Psoas muscle (tissue), 8 donors: ENCODE measurements around the gene HIGD2A. TPM values are rescaled to one million over a fixed set of nuclear protein-coding genes. Genes with fewer than 3 reads are reported as not detected.
A peak's percentile ranks its signal among the peaks of the same experiment; 100 is the strongest.

Source experiments
- ATAC-seq, 4 donors: fragments of 200-7000 bp; cut with Tn5 transposase; one replicate each; pipeline ENCODE4 v1.9.1; 2020; ENCODE audit warnings: moderate library complexity in 3 of 4, mild to moderate bottlenecking in 2 of 4
- DNase-seq, 2 donors: peaks; one replicate each; pipeline ENCODE4 v3.0.0-alpha.2; 2020
- H3K27ac ChIP-seq: fragments of 200-600 bp; one replicate; pipeline ENCODE4 v1.8.0; 2022
- H3K27me3 ChIP-seq, 3 donors: fragments of 200-600 bp in 1 of 3; one replicate each; pipeline versions ENCODE4 v1.6.1 to v1.8.0; 2013 to 2022; ENCODE audit warnings: low read length in 2 of 3, mild to moderate bottlenecking in 2 of 3, moderate library complexity in 1 of 3; ENCODE audit not compliant: insufficient read depth in 3 of 3
- H3K36me3 ChIP-seq, 2 donors: fragments of 200-600 bp in 1 of 2; one replicate each; pipeline versions ENCODE4 v1.6.1 to v1.8.0; 2013 to 2022; ENCODE audit warnings: low read depth in 1 of 2, mild to moderate bottlenecking in 1 of 2, moderate library complexity in 1 of 2; ENCODE audit not compliant: insufficient read depth in 1 of 2
- H3K4me1 ChIP-seq: fragments of 200-600 bp; one replicate; pipeline ENCODE4 v1.8.0; 2022
- H3K4me3 ChIP-seq: fragments of 200-600 bp; one replicate; pipeline ENCODE4 v1.8.0; 2022; ENCODE audit warnings: mild to moderate bottlenecking
- H3K9me3 ChIP-seq: fragments of 200-600 bp; one replicate; pipeline ENCODE4 v1.8.0; 2022
- CTCF ChIP-seq: fragments of 200-600 bp; IDR thresholded peaks from one replicate; pipeline ENCODE4 v1.8.0; 2022; ENCODE audit warnings: antibody characterized with exemption
- WGBS, 3 donors: extraction: QIAGEN DNeasy Blood & Tissue Kit; methylation state at CpG; one replicate each; pipeline versions ENCODE4 v1.1.6 to v1.1.7; 2013; 5-methylcytosine and 5-hydroxymethylcytosine counted together
- intact Hi-C, 2 donors: fragments of 100-400 bp; cut with DNase I; formaldehyde crosslinking; loops; one replicate each; pipeline versions ENCODE4 v1.11.0 to v1.14.2; 2022
- long read RNA-seq, 2 donors: library from polyadenylated mRNA; unstranded; transcript quantifications; one replicate each; pipeline ENCODE4 v2.0.0, GENCODE V29; 2021
- polyA plus RNA-seq, 3 donors: library from polyadenylated mRNA; stranded (reverse); fragments of 200-250 nt; gene quantifications; one replicate each; pipeline ENCODE4 v1.2.3, GENCODE V29; 2013
- total RNA-seq, 4 donors: library from RNA; stranded (reverse); fragmentation: NEBNext Ultra II Directional in 2 of 4; extraction: Animal tissue kit (Norgen Biotek cat#: 25700) in 2 of 4; gene quantifications; one replicate each; pipeline versions ENCODE4 v1.2.1 to v1.2.4, GENCODE V29; 2021 to 2023
- donor health status: healthy with polysubstance abuse.
- donor health status: DM: no; HTN: no; CAD: no; lungs with moderate emphysema.
- donor health status: Bipolar disorder and iron deficiency.
- donor health status: healthy.
- donor health status: DM: yes; HTN: yes; CAD: no.
- donor health status: DM: no; HTN: no; CAD: no.
- donor health status: DM: no; HTN: no; CAD: no.
- donor health status: DM: yes; HTN: yes; CAD: no.

Gene HIGD2A
- total RNA-seq (100 to 1,000 TPM; 181 to 215 (median 212) TPM), polyA plus RNA-seq (100 to 1,000 TPM; 223 to 429 (median 332) TPM)
- long read RNA-seq, donor 1, transcript HIGD2A-201 (2 exons, 668 nt), result major isoform, 69 of 75 reads
- long read RNA-seq, donor 1, partial matches to known transcripts, result 6 of 75 reads
- long read RNA-seq, donor 1, other reads (novel, unspliced or antisense), result 0 of 75 reads
- long read RNA-seq, donor 2, transcript HIGD2A-201 (2 exons, 668 nt), result major isoform, 141 of 144 reads
- long read RNA-seq, donor 2, partial matches to known transcripts, result 0 of 144 reads
- long read RNA-seq, donor 2, other reads (novel, unspliced or antisense), result 3 of 144 reads

- Histone ChIP-seq H3K4me3 (peak within 1 kb of the TSS; percentile 95), H3K4me1 (peaks cover 29% of the 10 kb centered on the region), H3K36me3 (peaks cover 6 to 69% of the 10 kb centered on the region in 2 donors), H3K27ac (peak within 1 kb of the TSS; percentile 94), H3K27me3 (peaks cover 0 to 1% (median 0%) of the 10 kb centered on the region in 3 donors), H3K9me3 (no peaks in the 10 kb centered on the region)
- ATAC-seq (peak; percentile 93 to 94 (median 94)), DNase-seq (peak; percentile 99 to 100)
- TF ChIP-seq CTCF, result no peak
- WGBS, 3 donors, result 0 to 1% (median 0%) methylated on average over 43 to 47 of the region's 47 CpGs
- intact Hi-C loops, result loop anchor here in 1 of 2 donors (2.0 kb wide), 1 partner anchor 28 kb away; the partner anchor contains the start of gene KIAA1191
Measured at GRCh38 chr5:176388444-176389134, at the start of gene HIGD2A, which contains the start of gene NOP16. TSS of gene HIGD2A (plus strand) at chr5:176388751. CDS start at chr5:176388820, 69 bp downstream. TSS of gene NOP16 (minus strand) at chr5:176388598. CDS start at chr5:176388539, 59 bp downstream.

- intact Hi-C loops, result no loop called here
- H3K36me3 ChIP-seq, result peaks cover 6 to 36% of the 10 kb centered on the region in 2 donors
- DNase-seq (no peak), ATAC-seq (no peak)
- H3K4me1 ChIP-seq, result no peaks in the 10 kb centered on the region
- no peak overlapping the region for H3K4me3 ChIP-seq
- WGBS, 3 donors, result 90 to 96% (median 95%) methylated on average over 5 of the region's 5 CpGs
- H3K27me3 ChIP-seq, result no peaks in the 10 kb centered on the region
- no peaks in the 10 kb centered on the region for H3K9me3 ChIP-seq
- no peak overlapping the region for H3K27ac ChIP-seq
- TF ChIP-seq CTCF, result no peak
Measured at GRCh38 chr5:176339304-176339703, 49.2 kb upstream of the HIGD2A start.

- 68 to 96% (median 95%) methylated on average over 2 of the region's 2 CpGs for WGBS, 3 donors
- DNase-seq, result no peak
- H3K27ac ChIP-seq, result no peak overlapping the region
- no peak for ATAC-seq
- no peaks in the 10 kb centered on the region for H3K4me1 ChIP-seq
- H3K36me3 ChIP-seq, result peaks cover 12 to 56% of the 10 kb centered on the region in 2 donors
- H3K27me3 ChIP-seq, result no peaks in the 10 kb centered on the region
- H3K9me3 ChIP-seq, result no peaks in the 10 kb centered on the region
- no peak for TF ChIP-seq CTCF
- H3K4me3 ChIP-seq, result no peak overlapping the region
- intact Hi-C loops, result no loop called here
Measured at GRCh38 chr5:176341325-176342157, 47.0 kb upstream of the HIGD2A start.

GRCh38 chr5:176342158-176342483 lies 46.4 kb upstream of the HIGD2A start:
- WGBS, 3 donors, result 88 to 96% (median 90%) methylated on average over 1 of the region's 1 CpG
- no peak for DNase-seq
- H3K27ac ChIP-seq, result no peak overlapping the region
- H3K36me3 ChIP-seq, result peaks cover 9 to 56% of the 10 kb centered on the region in 2 donors
- H3K9me3 ChIP-seq, result no peaks in the 10 kb centered on the region
- no peaks in the 10 kb centered on the region for H3K4me1 ChIP-seq
- TF ChIP-seq CTCF, result no peak
- H3K4me3 ChIP-seq, result no peak overlapping the region
- H3K27me3 ChIP-seq, result no peaks in the 10 kb centered on the region
- ATAC-seq, result no peak
- intact Hi-C loops, result no loop called here
